GM18909 (cell line): ENCODE results near the gene TMOD2.

Source experiments
- ATAC-seq: cut with Tn5 transposase; IDR thresholded peaks from one replicate; pipeline ENCODE4 v1.9.1; 2021; ENCODE audit warnings: mild to moderate bottlenecking; ENCODE audit not compliant: unreplicated experiment, poor library complexity

TMOD2 gene

GRCh38 chr15:51846463-51847230, 95.2 kb downstream of the TMOD2 start:
- ATAC-seq, result no peak

GRCh38 chr15:51848811-51849210, 97.4 kb downstream of the TMOD2 start:
- ATAC-seq, result no peak

DNA sequence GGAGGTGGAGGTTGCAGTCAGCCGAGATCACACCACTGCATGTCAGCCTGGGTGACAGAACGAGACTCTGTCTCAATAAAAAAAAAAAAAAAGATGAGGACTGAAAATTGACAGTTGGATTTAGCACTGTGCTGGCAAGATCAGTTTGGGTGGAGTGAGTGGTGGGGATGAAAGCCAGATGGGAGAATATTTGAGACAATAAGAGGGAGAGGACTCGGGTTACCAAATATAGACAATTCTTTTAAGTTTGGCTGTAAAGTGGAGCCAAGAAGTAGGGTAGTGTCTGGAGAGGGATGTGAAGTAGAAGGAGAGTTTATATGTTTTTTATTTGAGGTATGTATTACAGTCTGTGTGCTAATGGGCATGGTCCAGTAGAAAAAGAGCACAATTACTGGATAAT, 98.5 kb downstream of the TMOD2 start:
- ATAC-seq, result no peak

DNA sequence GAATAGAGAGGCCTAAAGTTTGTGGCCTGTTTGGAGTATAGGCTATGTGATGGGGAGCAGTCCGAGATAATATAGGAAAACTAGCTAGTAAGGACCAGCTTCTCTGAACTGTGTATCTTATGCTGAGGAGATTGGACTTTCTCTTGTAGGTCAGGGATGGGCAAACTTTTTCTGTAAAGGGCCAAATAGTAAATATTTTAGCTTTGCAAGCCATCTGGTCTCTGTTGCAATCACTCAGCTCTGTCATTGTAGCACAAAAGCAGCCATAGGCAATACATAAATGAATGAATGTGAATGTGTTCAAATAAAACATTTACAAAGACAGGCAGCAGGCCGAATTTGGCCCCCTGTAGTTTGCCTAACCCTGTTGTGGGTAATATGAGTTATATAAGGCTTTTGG, 102.6 kb downstream of the TMOD2 start:
- no peak for ATAC-seq

DNA sequence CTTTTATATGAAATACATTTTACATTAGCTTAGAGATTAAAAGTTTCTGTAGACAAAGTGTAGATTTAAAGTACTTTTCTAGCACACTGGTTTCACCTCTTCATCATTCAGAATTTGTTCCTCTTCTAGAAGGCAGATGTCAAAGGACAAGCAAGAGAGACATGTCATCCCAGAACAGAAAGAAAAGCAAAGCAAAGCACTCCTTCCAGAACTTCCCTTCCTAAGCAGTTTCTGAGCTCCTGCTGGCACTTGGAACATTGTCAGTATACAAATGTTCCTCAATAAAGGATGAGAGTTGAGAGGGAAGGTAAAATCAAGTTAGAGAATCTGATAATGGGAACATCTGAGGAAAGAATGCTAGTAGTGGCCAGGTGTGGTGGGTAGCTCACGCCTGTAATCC, 104.2 kb downstream of the TMOD2 start:
- ATAC-seq, result no peak

DNA sequence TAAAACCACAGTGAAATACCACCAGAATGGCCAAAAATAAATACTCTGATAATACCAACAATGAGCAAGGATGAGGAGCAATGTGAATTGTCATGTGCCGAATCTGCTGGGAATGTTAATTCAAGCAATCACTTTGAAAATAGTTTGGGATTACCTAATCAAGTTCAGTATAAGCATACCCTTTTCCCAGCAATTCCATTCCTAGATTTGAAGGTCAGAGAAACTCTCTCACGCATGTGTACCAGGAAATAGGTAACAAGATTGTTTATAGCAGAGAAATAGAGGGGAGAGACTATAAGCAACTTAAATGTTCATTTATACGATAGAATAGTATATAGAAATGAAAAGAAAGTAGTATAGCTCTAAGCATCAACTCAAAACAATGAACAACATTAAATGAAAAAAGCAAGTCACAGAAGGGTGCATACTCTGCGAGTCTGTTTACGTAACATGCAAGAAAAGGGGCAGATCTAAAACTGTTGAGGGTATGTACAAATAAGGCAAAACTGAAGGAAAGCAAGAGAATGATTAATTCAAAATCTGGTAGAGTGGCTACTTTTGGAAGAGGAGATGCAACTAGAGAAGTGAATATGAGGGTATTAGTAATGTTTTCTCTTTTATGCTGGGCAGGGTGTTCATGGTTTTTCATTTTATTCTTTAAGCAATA, 105.5 kb downstream of the TMOD2 start:
- no peak for ATAC-seq

DNA sequence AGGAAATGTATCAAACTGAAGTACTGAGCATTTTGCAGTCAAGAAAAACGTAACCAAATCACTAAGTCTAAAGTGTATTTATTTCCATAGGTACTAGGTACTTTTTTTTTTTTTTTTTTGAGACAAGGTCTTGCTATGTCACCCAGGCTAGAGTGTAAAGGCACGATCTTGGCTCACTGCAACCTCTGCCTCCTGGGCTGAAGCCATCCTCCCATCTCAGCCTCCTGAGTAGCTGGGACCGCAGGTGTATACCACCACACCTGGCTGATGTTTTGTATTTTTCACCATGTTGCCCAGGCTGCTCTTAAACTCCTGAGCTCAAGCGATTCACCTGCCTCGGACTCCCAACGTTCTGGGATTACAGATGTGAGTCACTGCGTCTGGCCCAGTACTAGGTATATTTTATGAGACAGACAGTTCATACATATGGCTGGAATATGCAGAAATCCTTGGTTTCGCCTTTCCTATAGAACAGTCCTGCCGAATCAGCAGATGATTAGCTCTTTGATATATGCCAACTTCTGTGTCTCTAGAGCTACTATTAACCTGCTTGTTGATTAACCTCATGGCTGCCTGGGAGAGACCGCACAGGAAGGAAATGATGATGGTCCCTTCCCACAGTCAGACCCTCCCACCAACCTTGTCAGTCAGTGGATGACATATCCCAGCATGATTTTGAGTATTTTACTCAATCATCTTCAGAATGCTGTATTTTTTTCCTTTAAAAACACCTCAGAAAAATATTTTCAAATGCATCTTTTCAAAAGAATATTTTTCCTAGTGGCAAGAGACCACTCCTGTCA, 110.4 kb downstream of the TMOD2 start:
- no peak for ATAC-seq

- ATAC-seq, result no peak
These were observed 111.7 kb downstream of the TMOD2 start for GRCh38 chr15:51863131-51863530.

GRCh38 chr15:51864408-51865056, 113.1 kb downstream of the TMOD2 start:
- no peak for ATAC-seq

DNA sequence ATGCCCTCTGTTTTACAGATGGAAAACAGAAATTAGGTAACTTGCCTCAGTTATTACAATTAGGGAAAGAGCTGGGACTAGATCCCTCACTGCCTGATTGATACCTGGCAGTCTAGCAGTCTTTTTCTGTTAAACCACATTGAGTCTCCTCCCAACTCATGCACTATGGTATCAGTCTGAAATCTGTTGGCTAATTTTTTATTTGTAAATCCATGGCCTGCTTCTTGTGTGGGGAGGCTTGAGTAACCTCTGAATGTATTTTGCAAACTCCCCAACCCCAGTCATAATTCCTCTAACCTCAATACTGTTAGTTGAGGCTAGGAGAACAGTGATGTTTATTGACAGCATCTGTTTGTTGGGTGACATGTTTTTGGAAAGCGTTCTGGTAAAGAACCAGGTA, 113.9 kb downstream of the TMOD2 start:
- ATAC-seq, result no peak
